ENCODE data around the gene MSH6. TPM values are rescaled to one million over a fixed set of nuclear protein-coding genes. Genes with fewer than 3 reads are reported as not detected.

The MSH6 gene
- total RNA-seq, 1 donor from 2014 or later = 132 TPM

GRCh38 chr2:47796090-47796697 lies 13.2 kb downstream of the MSH6 start:
- intact Hi-C loops (cut with micrococcal nuclease) = no loop called here
- DNase-seq (ENCODE audit: low spot score) = no peak
- Mint-ChIP-seq H3K27me3 (ENCODE audit: low read depth) (no peaks in the 10 kb centered on the region), H3K36me3 (ENCODE audit: low read depth) (peaks cover 83% of the 10 kb centered on the region), H3K9me3 (no peaks in the 10 kb centered on the region), H3K4me3 (ENCODE audit: low read depth) (no peak overlapping the region), H3K27ac (no peak overlapping the region), H3K4me1 (ENCODE audit: low read depth) (no peaks in the 10 kb centered on the region)

- DNase-seq (ENCODE audit: low spot score) = no peak
- Mint-ChIP-seq H3K27ac (peak overlapping the region; percentile 24), H3K36me3 (ENCODE audit: low read depth) (peaks cover 96% of the 10 kb centered on the region), H3K4me1 (ENCODE audit: low read depth) (no peaks in the 10 kb centered on the region), H3K4me3 (ENCODE audit: low read depth) (no peak overlapping the region), H3K9me3 (peaks cover 8% of the 10 kb centered on the region), H3K27me3 (ENCODE audit: low read depth) (no peaks in the 10 kb centered on the region)
- intact Hi-C loops (cut with micrococcal nuclease) = no loop called here
These were observed 15.7 kb downstream of the MSH6 start for GRCh38 chr2:47798631-47799030.

DNA sequence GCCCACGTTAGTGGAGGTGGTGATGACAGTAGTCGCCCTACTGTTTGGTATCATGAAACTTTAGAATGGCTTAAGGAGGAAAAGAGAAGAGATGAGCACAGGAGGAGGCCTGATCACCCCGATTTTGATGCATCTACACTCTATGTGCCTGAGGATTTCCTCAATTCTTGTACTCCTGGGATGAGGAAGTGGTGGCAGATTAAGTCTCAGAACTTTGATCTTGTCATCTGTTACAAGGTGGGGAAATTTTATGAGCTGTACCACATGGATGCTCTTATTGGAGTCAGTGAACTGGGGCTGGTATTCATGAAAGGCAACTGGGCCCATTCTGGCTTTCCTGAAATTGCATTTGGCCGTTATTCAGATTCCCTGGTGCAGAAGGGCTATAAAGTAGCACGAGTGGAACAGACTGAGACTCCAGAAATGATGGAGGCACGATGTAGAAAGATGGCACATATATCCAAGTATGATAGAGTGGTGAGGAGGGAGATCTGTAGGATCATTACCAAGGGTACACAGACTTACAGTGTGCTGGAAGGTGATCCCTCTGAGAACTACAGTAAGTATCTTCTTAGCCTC lies 16.2 kb downstream of the MSH6 start:
- H3K9me3 Mint-ChIP-seq = peaks cover 8% of the 10 kb centered on the region
- no peak overlapping the region for H3K4me3 Mint-ChIP-seq (ENCODE audit: low read depth)
- intact Hi-C loops (cut with micrococcal nuclease) = no loop called here
- H3K27ac Mint-ChIP-seq = no peak overlapping the region
- no peaks in the 10 kb centered on the region for H3K4me1 Mint-ChIP-seq (ENCODE audit: low read depth)
- no peaks in the 10 kb centered on the region for H3K27me3 Mint-ChIP-seq (ENCODE audit: low read depth)
- DNase-seq (ENCODE audit: low spot score) = no peak
- peaks cover 96% of the 10 kb centered on the region for H3K36me3 Mint-ChIP-seq (ENCODE audit: low read depth)

GRCh38 chr2:47801118-47801517 lies 18.2 kb downstream of the MSH6 start:
- Mint-ChIP-seq H3K36me3 (ENCODE audit: low read depth) (peaks cover 95% of the 10 kb centered on the region), H3K9me3 (peaks cover 8% of the 10 kb centered on the region), H3K4me3 (ENCODE audit: low read depth) (no peak overlapping the region), H3K4me1 (ENCODE audit: low read depth) (no peaks in the 10 kb centered on the region), H3K27ac (no peak overlapping the region), H3K27me3 (ENCODE audit: low read depth) (no peaks in the 10 kb centered on the region)
- no peak for DNase-seq (ENCODE audit: low spot score)
- intact Hi-C loops (cut with micrococcal nuclease) = no loop called here

DNA sequence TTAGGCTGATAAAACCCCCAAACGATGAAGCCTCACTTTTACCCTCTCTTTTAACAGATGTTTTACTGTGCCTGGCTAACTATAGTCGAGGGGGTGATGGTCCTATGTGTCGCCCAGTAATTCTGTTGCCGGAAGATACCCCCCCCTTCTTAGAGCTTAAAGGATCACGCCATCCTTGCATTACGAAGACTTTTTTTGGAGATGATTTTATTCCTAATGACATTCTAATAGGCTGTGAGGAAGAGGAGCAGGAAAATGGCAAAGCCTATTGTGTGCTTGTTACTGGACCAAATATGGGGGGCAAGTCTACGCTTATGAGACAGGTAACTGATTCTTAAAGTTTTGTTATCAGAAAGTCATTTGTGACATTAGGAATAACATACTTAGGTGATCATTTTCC lies 20.4 kb downstream of the MSH6 start:
- H3K36me3 Mint-ChIP-seq (ENCODE audit: low read depth) = peaks cover 95% of the 10 kb centered on the region
- no peak overlapping the region for H3K27ac Mint-ChIP-seq
- DNase-seq (ENCODE audit: low spot score) = no peak
- no peak overlapping the region for H3K4me3 Mint-ChIP-seq (ENCODE audit: low read depth)
- intact Hi-C loops (cut with micrococcal nuclease) = no loop called here
- no peaks in the 10 kb centered on the region for H3K27me3 Mint-ChIP-seq (ENCODE audit: low read depth)
- H3K9me3 Mint-ChIP-seq = peaks cover 8% of the 10 kb centered on the region
- H3K4me1 Mint-ChIP-seq (ENCODE audit: low read depth) = peaks cover 4% of the 10 kb centered on the region

DNA sequence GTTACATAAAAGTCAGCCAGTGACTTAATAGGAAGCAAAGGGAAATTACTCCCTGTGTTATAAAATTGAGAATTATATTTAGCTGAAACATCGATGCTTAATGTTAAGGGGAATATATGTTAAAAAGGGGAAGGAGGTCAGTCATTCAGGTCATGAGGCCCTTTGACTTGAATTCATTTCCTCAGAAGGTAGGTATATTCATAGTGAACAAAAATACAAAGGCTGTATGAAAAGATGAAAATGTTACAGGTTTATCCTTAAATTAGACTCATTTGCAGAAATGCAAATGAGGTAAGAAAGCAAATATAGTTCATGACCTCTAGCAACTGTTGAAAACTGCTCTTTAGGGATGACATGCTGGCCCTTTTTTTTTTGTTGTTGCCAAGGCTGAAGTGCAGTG lies 20.8 kb downstream of the MSH6 start:
- no peak for DNase-seq (ENCODE audit: low spot score)
- Mint-ChIP-seq H3K27me3 (ENCODE audit: low read depth) (no peaks in the 10 kb centered on the region), H3K4me1 (ENCODE audit: low read depth) (peaks cover 4% of the 10 kb centered on the region), H3K4me3 (ENCODE audit: low read depth) (no peak overlapping the region), H3K36me3 (ENCODE audit: low read depth) (peaks cover 95% of the 10 kb centered on the region), H3K9me3 (peaks cover 8% of the 10 kb centered on the region), H3K27ac (no peak overlapping the region)
- intact Hi-C loops (cut with micrococcal nuclease) = no loop called here

DNA sequence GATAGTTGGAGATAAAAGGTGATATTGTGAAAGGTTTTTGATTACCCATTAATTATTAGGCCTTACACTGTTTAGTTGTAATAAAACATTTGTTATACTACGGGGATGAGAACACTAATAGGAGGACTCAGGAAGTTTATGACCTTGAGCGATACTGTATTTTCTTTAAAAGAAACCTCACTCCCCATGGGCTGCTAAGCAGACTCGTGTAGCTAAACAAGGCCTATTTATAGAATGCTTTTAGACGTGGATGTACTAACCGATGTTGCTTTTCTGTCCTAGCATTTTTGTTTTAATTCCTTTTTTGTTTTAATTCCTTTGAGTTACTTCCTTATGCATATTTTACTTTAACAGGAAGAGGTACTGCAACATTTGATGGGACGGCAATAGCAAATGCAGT lies 22.9 kb downstream of the MSH6 start:
- no peak for DNase-seq (ENCODE audit: low spot score)
- H3K36me3 Mint-ChIP-seq (ENCODE audit: low read depth) = peaks cover 90% of the 10 kb centered on the region
- H3K27me3 Mint-ChIP-seq (ENCODE audit: low read depth) = no peaks in the 10 kb centered on the region
- no peak overlapping the region for H3K4me3 Mint-ChIP-seq (ENCODE audit: low read depth)
- H3K4me1 Mint-ChIP-seq (ENCODE audit: low read depth) = peaks cover 4% of the 10 kb centered on the region
- intact Hi-C loops (cut with micrococcal nuclease) = no loop called here
- peaks cover 8% of the 10 kb centered on the region for H3K9me3 Mint-ChIP-seq
- peak overlapping the region; percentile 46 for H3K27ac Mint-ChIP-seq

DNA sequence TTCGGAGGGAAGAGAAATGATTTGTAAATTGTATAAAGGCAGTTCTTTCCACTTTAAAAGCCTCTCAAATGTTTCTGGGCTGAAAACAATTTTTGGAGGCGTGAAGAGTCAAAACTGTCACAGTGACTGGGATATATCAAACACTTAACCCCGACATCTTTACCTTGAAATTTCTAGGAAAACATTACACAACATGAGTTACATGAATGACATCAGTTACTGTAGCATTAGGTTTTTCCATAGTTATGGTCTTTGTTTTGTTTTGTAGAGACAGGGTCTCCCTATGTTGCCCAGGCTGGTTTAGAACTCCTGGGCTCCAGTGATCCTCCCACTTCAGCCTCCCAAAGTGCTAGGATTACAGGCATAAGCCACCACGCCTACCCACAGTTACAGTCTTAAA lies 25.7 kb downstream of the MSH6 start:
- intact Hi-C loops (cut with micrococcal nuclease) = no loop called here
- peak overlapping the region; percentile 42 for H3K27ac Mint-ChIP-seq
- peaks cover 10% of the 10 kb centered on the region for H3K4me1 Mint-ChIP-seq (ENCODE audit: low read depth)
- H3K27me3 Mint-ChIP-seq (ENCODE audit: low read depth) = no peaks in the 10 kb centered on the region
- peaks cover under 1% of the 10 kb centered on the region for H3K9me3 Mint-ChIP-seq
- H3K4me3 Mint-ChIP-seq (ENCODE audit: low read depth) = no peak overlapping the region
- H3K36me3 Mint-ChIP-seq (ENCODE audit: low read depth) = peaks cover 90% of the 10 kb centered on the region
- no peak for DNase-seq (ENCODE audit: low spot score)

DNA sequence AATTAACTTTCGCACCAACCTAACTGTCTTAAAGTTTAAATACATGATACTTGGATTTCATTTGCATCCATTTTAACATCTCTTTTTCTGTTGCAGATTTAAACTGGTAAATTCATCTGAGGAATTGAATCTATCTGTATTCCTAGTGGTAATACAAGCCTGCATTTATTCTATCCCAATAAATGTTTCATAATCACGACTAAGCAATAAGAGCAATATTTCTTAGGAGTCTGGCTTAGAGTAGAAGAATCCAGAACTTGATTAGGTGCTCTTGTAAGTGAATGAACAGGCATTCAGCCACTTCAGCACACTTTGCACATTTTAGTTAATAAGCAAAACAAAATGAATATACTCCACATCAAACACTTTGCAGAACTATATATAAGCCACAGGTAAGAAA lies 27.0 kb downstream of the MSH6 start:
- H3K4me1 Mint-ChIP-seq (ENCODE audit: low read depth) = peaks cover 10% of the 10 kb centered on the region
- H3K36me3 Mint-ChIP-seq (ENCODE audit: low read depth) = peaks cover 86% of the 10 kb centered on the region
- no peak overlapping the region for H3K4me3 Mint-ChIP-seq (ENCODE audit: low read depth)
- no peak for DNase-seq (ENCODE audit: low spot score)
- no peaks in the 10 kb centered on the region for H3K27me3 Mint-ChIP-seq (ENCODE audit: low read depth)
- H3K27ac Mint-ChIP-seq = no peak overlapping the region
- no peaks in the 10 kb centered on the region for H3K9me3 Mint-ChIP-seq
- intact Hi-C loops (cut with micrococcal nuclease) = no loop called here

DNA sequence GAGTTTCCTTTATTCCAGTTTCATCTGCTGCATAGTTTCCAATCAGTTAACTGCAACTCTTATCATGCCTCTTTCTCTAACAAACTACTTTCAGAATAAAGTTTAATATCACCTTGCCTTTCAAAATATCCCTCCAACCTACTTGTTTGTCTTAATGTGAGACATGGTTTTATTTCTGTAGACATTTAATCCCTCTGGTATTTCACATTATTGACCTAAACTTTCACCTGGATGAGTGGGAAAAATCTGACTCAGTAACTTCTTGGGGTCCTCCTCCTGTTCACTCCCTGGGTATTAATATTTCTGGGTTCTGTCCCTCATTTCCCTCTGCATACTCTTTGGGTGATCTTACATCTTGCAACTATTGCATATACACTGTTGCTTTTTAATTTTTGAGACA lies 27.9 kb downstream of the MSH6 start:
- no peak for DNase-seq (ENCODE audit: low spot score)
- Mint-ChIP-seq H3K4me1 (ENCODE audit: low read depth) (peaks cover 10% of the 10 kb centered on the region), H3K36me3 (ENCODE audit: low read depth) (peaks cover 88% of the 10 kb centered on the region), H3K27me3 (ENCODE audit: low read depth) (no peaks in the 10 kb centered on the region), H3K4me3 (ENCODE audit: low read depth) (no peak overlapping the region), H3K27ac (no peak overlapping the region), H3K9me3 (no peaks in the 10 kb centered on the region)
- intact Hi-C loops (cut with micrococcal nuclease) = no loop called here

GRCh38 chr2:47811668-47812067 lies 28.7 kb downstream of the MSH6 start:
- Mint-ChIP-seq H3K27me3 (ENCODE audit: low read depth) (no peaks in the 10 kb centered on the region), H3K9me3 (no peaks in the 10 kb centered on the region), H3K4me1 (ENCODE audit: low read depth) (peaks cover 10% of the 10 kb centered on the region), H3K36me3 (ENCODE audit: low read depth) (peaks cover 87% of the 10 kb centered on the region), H3K27ac (peak overlapping the region; percentile 25), H3K4me3 (ENCODE audit: low read depth) (no peak overlapping the region)
- intact Hi-C loops (cut with micrococcal nuclease) = no loop called here
- no peak for DNase-seq (ENCODE audit: low spot score)

GRCh38 chr2:47815764-47816163 lies 32.8 kb downstream of the MSH6 start:
- H3K9me3 Mint-ChIP-seq = no peaks in the 10 kb centered on the region
- peaks cover 85% of the 10 kb centered on the region for H3K36me3 Mint-ChIP-seq (ENCODE audit: low read depth)
- intact Hi-C loops (cut with micrococcal nuclease) = no loop called here
- H3K27ac Mint-ChIP-seq = no peak overlapping the region
- DNase-seq (ENCODE audit: low spot score) = no peak
- H3K4me1 Mint-ChIP-seq (ENCODE audit: low read depth) = peaks cover 11% of the 10 kb centered on the region
- no peak overlapping the region for H3K4me3 Mint-ChIP-seq (ENCODE audit: low read depth)
- no peaks in the 10 kb centered on the region for H3K27me3 Mint-ChIP-seq (ENCODE audit: low read depth)

GRCh38 chr2:47818777-47819176 lies 35.8 kb downstream of the MSH6 start:
- H3K36me3 Mint-ChIP-seq (ENCODE audit: low read depth) = peaks cover 73% of the 10 kb centered on the region
- H3K9me3 Mint-ChIP-seq = no peaks in the 10 kb centered on the region
- no peak overlapping the region for H3K4me3 Mint-ChIP-seq (ENCODE audit: low read depth)
- no peaks in the 10 kb centered on the region for H3K27me3 Mint-ChIP-seq (ENCODE audit: low read depth)
- H3K4me1 Mint-ChIP-seq (ENCODE audit: low read depth) = peaks cover 5% of the 10 kb centered on the region
- H3K27ac Mint-ChIP-seq = no peak overlapping the region
- intact Hi-C loops (cut with micrococcal nuclease) = no loop called here
- no peak for DNase-seq (ENCODE audit: low spot score)

DNA sequence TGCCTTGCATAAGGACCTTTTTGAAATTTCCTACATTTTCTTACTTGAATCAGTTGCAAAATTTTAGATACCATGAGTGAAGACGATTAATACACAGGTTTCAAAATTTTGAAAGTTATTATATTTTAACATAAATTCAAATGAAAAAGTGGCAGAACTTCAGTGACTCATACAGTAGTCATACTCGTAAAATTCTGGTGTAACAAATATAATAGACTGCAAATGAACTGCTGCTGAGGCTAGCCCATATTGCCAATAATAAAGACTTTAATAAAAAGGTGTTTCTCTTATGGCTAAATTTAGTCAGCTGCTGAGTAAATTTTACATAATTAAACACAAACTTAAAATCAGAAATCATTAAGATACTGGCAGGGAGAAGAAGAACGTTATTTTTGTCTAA lies 36.9 kb downstream of the MSH6 start:
- no peak for DNase-seq (ENCODE audit: low spot score)
- no peak overlapping the region for H3K27ac Mint-ChIP-seq
- no peaks in the 10 kb centered on the region for H3K27me3 Mint-ChIP-seq (ENCODE audit: low read depth)
- no peaks in the 10 kb centered on the region for H3K9me3 Mint-ChIP-seq
- H3K36me3 Mint-ChIP-seq (ENCODE audit: low read depth) = peaks cover 73% of the 10 kb centered on the region
- H3K4me1 Mint-ChIP-seq (ENCODE audit: low read depth) = peaks cover 5% of the 10 kb centered on the region
- H3K4me3 Mint-ChIP-seq (ENCODE audit: low read depth) = no peak overlapping the region
- intact Hi-C loops (cut with micrococcal nuclease) = no loop called here

All from activated T-helper 2 cell treated with anti-CD3 and anti-CD28 coated beads, Interferon-gamma antibody, Interleukin-2, Interleukin-4, amounts not matched to agents 10 μg/mL and 5 μg/mL and 100 μg/mL, durations not matched to agents 14 hours and 24 hours and 36 hours (primary cell).